Calu3 (cell line): ENCODE results near the gene SLC5A9. TPM values are rescaled to one million over a fixed set of nuclear protein-coding genes. Genes with fewer than 3 reads are reported as not detected.

ENCODE experiments used
- BruUV-seq: library from RNA; stranded (reverse); fragments of 400-500 nt; replicated peaks from 2 replicates; lab custom pipeline; 2021; lab: Mats Ljungman, UMichigan
- CTCF ChIA-PET: fragments of 300-600 bp; sonication (Branson Sonifier 250); formaldehyde crosslinking; loops from one replicate; lab custom pipeline; 2022; ENCODE audit warnings: antibody characterized with exemption; lab: Charles Lee
- DNase-seq: peaks from one replicate; pipeline ENCODE4 v3.0.0; 2022
- H3K27ac Mint-ChIP-seq: one replicate; pipeline ENCODE4 v1.8.0; 2022; ENCODE audit warnings: mixed read lengths; ENCODE audit not compliant: unreplicated experiment
- H3K27me3 Mint-ChIP-seq: one replicate; pipeline ENCODE4 v1.8.0; 2022; ENCODE audit warnings: mixed read lengths; ENCODE audit not compliant: unreplicated experiment
- H3K36me3 Mint-ChIP-seq: one replicate; pipeline ENCODE4 v1.8.0; 2022; ENCODE audit warnings: mild to moderate bottlenecking, moderate library complexity, mixed read lengths; ENCODE audit not compliant: insufficient read depth, unreplicated experiment
- H3K4me1 Mint-ChIP-seq: one replicate; pipeline ENCODE4 v1.8.0; 2022; ENCODE audit warnings: mild to moderate bottlenecking, low read depth, mixed read lengths; ENCODE audit not compliant: unreplicated experiment
- H3K4me3 Mint-ChIP-seq: one replicate; pipeline ENCODE4 v1.8.0; 2022; ENCODE audit warnings: mild to moderate bottlenecking, low read depth, moderate library complexity, mixed read lengths; ENCODE audit not compliant: unreplicated experiment
- H3K9me3 Mint-ChIP-seq: one replicate; pipeline ENCODE4 v1.8.0; 2022; ENCODE audit warnings: low read depth, mixed read lengths; ENCODE audit not compliant: unreplicated experiment
- intact Hi-C: fragments of 100-400 bp; cut with micrococcal nuclease; formaldehyde crosslinking; loops from one replicate; pipeline ENCODE4 v1.10.0; 2022; ENCODE audit not compliant: unreplicated experiment
- total RNA-seq: library from RNA; stranded (reverse); gene quantifications from 2 replicates; pipeline ENCODE4 v1.2.3, GENCODE V29; 2022
- TF ChIP-seq, protein P1 (sequence below): fragments of 200-600 bp; IDR thresholded peaks from one replicate; pipeline ENCODE4 v1.8.0; 2022; ENCODE audit warnings: antibody characterized with exemption; ENCODE audit not compliant: unreplicated experiment

The SLC5A9 gene
- total RNA-seq, 1 experiment from 2014 or later, result 0.87 TPM

DNA sequence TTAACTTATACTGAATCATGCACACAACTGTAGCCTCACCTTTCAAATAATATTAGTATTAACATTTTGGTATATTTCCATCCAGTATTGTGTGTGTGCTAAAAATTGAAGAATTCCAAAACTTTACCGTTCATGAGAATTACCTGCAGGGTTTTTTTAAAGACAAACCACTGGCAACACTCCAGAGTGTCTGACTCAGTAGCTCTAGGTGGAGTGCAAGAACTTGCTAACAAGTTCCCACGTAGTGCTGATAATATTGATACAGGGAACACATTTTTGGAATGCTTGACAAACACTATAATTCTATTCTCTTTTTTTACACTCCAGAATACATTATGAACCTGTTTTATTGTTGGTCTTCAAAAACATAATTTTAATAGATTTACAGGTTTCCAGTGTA, 27.7 kb upstream of the SLC5A9 start:
- no peak for DNase-seq
- intact Hi-C loops, result no loop called here
- TF ChIP-seq, protein P1, sequence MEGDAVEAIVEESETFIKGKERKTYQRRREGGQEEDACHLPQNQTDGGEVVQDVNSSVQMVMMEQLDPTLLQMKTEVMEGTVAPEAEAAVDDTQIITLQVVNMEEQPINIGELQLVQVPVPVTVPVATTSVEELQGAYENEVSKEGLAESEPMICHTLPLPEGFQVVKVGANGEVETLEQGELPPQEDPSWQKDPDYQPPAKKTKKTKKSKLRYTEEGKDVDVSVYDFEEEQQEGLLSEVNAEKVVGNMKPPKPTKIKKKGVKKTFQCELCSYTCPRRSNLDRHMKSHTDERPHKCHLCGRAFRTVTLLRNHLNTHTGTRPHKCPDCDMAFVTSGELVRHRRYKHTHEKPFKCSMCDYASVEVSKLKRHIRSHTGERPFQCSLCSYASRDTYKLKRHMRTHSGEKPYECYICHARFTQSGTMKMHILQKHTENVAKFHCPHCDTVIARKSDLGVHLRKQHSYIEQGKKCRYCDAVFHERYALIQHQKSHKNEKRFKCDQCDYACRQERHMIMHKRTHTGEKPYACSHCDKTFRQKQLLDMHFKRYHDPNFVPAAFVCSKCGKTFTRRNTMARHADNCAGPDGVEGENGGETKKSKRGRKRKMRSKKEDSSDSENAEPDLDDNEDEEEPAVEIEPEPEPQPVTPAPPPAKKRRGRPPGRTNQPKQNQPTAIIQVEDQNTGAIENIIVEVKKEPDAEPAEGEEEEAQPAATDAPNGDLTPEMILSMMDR, result no peak
- peaks cover 11% of the 10 kb centered on the region for H3K27me3 Mint-ChIP-seq
- CTCF ChIA-PET, result interaction anchor here (1.3 kb wide), 1 partner anchor 8 kb away, joined by 3 read pairs; no protein-coding TSS in a partner anchor
- no TSS peak for BruUV-seq
- H3K36me3 Mint-ChIP-seq, result no peaks in the 10 kb centered on the region
- no peaks in the 10 kb centered on the region for H3K4me1 Mint-ChIP-seq
- no peak overlapping the region for H3K4me3 Mint-ChIP-seq
- no peak overlapping the region for H3K27ac Mint-ChIP-seq
- peaks cover 6% of the 10 kb centered on the region for H3K9me3 Mint-ChIP-seq

DNA sequence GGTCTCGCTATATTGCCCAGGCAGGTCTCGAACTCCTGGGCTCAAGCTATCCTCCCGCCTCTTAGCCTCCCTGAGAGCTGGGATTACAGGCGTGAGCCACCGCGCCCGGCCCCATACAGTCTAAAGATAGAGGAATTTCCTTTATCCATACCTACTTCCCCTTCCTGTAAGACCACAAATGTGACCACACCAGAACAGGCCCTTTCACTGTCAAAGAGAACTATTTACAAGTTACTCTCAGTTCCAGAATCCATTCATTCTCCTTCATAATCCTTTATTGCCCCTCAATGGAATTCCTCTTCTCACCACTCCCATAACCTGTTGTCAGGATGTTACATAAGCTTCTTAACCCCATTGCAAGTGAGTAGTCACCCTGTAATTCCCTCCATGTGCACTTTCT, 26.3 kb upstream of the SLC5A9 start:
- TF ChIP-seq, protein P1, result no peak
- Mint-ChIP-seq H3K4me3 (no peak overlapping the region), H3K9me3 (no peaks in the 10 kb centered on the region), H3K36me3 (no peaks in the 10 kb centered on the region), H3K27ac (no peak overlapping the region), H3K27me3 (peaks cover 25% of the 10 kb centered on the region), H3K4me1 (no peaks in the 10 kb centered on the region)
- CTCF ChIA-PET, result no interaction called here
- DNase-seq, result no peak
- no TSS peak for BruUV-seq
- intact Hi-C loops, result no loop called here

DNA sequence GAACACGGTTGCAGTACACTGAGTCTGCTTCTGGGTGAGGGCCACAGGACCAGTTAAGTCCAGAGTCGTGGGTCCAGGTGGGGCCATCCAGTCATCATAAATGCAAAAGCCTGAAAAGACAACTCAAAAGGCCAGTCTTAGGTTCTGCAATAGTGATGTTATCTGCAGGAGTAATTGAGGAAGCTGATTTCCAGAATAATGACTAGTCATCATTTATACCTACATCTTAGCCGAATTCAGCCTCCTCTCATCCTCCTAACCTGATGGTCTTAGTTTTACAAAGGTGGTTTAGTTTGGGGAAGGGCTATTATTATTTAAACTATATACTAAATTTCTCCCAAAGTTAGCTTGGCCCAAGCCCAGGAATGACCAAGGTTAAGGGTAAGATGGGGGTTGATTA, 23.5 kb upstream of the SLC5A9 start:
- Mint-ChIP-seq H3K36me3 (no peaks in the 10 kb centered on the region), H3K27ac (no peak overlapping the region), H3K9me3 (no peaks in the 10 kb centered on the region), H3K4me1 (no peaks in the 10 kb centered on the region), H3K27me3 (peaks cover 32% of the 10 kb centered on the region), H3K4me3 (no peak overlapping the region)
- no peak for DNase-seq
- intact Hi-C loops, result no loop called here
- no TSS peak for BruUV-seq
- TF ChIP-seq, protein P1, result no peak
- CTCF ChIA-PET, result no interaction called here

DNA sequence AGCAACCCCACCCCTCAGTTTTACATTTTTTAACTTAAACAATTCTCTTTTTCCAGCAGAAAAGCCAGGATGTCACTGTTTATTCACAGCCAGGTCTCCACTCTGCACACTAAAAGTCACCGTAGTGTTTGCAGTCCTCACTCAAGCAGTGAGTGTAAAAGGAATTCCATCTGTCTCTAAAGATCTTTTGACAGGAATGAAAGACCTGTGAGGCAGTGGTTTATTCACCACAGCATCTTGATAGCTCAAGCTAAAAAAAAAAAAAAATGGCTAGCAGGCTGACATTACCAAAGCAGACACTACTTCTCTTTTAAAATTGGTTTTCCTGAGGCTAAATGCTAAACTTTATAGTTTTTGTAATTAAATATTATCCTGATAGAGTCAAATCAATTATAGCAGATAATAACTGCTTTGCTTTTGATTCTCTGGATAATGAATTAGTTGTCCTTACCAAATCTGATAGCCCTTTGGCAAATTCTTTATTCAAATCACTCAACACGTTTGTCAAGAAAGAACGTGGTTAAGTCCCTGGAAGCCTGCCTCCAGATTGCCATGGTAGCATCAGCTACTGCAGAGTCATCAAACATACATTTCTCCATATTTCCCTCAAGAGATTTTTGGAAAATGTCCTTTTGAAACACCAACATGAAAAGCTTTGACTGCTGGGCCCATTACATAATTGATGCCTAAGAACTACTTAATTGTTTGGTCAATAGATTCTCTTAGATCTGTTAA, 22.2 kb upstream of the SLC5A9 start:
- Mint-ChIP-seq H3K9me3 (no peaks in the 10 kb centered on the region), H3K4me1 (no peaks in the 10 kb centered on the region), H3K27me3 (peaks cover 32% of the 10 kb centered on the region), H3K4me3 (no peak overlapping the region), H3K27ac (no peak overlapping the region), H3K36me3 (no peaks in the 10 kb centered on the region)
- CTCF ChIA-PET, result no interaction called here
- intact Hi-C loops, result loop anchor here (5.0 kb wide), 2 partner anchors 108 to 463 kb away; no protein-coding TSS in a partner anchor
- no TSS peak for BruUV-seq
- DNase-seq, result no peak
- TF ChIP-seq, protein P1, result no peak
